ENCODE results near the gene WDR72. TPM values are rescaled to one million over a fixed set of nuclear protein-coding genes. Genes with fewer than 3 reads are reported as not detected.

WDR72 gene
- total and polyA plus RNA-seq, 2 of the 4 experiments (the other 2 are of a cell fraction) = not detected

DNA sequence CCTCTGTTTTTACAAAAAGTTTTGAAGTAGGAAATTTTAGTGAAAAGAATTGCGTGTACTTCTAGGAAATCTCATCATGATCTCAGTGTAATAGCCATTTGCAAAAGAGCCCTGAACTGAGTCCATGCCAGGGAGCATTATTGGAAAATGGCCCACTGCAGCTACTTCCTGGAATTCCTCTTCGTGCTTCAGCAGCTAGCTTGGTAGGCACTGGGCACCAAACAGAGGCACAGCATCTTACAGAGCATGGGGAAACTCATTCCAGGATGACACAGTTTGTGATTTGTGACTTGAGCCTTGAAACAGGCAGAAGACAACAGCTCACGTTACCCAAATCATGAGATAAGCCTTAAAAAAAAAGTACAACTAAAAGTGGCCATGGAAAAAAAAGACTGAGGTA, 179.1 kb downstream of the WDR72 start:
- no peak overlapping the region for H3K9ac ChIP-seq (ENCODE audit: low read depth, low read length)
- no peak overlapping the region for H3K4me3 ChIP-seq (ENCODE audit: insufficient read depth, low read depth, low read length)
- no peak overlapping the region for H3K56ac ChIP-seq (ENCODE audit: extremely low read depth, insufficient read depth, low read length)
- H3K9me3 ChIP-seq (ENCODE audit: control insufficient read depth, insufficient read depth, low read length) = peaks cover 9% of the 10 kb centered on the region
- 0% methylated on average over 1 of the region's 3 CpGs; no CpG with 5 or more reads in 1 of the 2 experiments for WGBS, 2 experiments (ENCODE audit: extremely low coverage in 2 of 2, insufficient read length in 1 of 2)
- no peak overlapping the region for H3K4me2 ChIP-seq (ENCODE audit: low read depth, low read length)
- no peaks in the 10 kb centered on the region for H4K20me1 ChIP-seq (ENCODE audit: insufficient read depth, low read length)
- no peaks in the 10 kb centered on the region for H3K27me3 ChIP-seq (ENCODE audit: control insufficient read depth, insufficient read depth, low read length)
- H3K79me1 ChIP-seq (ENCODE audit: low read depth in 1 of 2, low read length in 2 of 2) = no peaks in the 10 kb centered on the region
- H3K23ac ChIP-seq (ENCODE audit: low read depth, low read length) = no peak overlapping the region
- no peak overlapping the region for H3K18ac ChIP-seq (ENCODE audit: low read depth, low read length)
- in situ Hi-C loops (cut with MboI; ENCODE audit: low sequenced_read_pairs) (no loop called here), intact Hi-C loops (cut with micrococcal nuclease) (no loop called here), dilution Hi-C loops (cut with HindIII; ENCODE audit: low sequenced_read_pairs, unreplicated experiment) (no loop called here)
- H4K8ac ChIP-seq (ENCODE audit: low read depth in 2 of 2, low read length in 2 of 2) = no peak overlapping the region
- no peak overlapping the region for H2BK120ac ChIP-seq (ENCODE audit: low read depth, low read length)
- no peaks in the 10 kb centered on the region for H3K9me1 ChIP-seq (ENCODE audit: insufficient read depth, low read length)
- no peak overlapping the region for H2AFZ ChIP-seq (replicated peaks; ENCODE audit: low read length, poor library complexity)
- H2BK5ac ChIP-seq (ENCODE audit: low read depth, low read length, poor library complexity, severe bottlenecking) = no peak overlapping the region
- DNase-seq = no peak
- no peak overlapping the region for H2BK20ac ChIP-seq (ENCODE audit: low read depth, low read length)
- no peaks in the 10 kb centered on the region for H3K36me3 ChIP-seq (ENCODE audit: control insufficient read depth, insufficient read depth, low read length)
- H3K14ac ChIP-seq (replicated peaks; ENCODE audit: low read depth, low read length) = no peak overlapping the region
- TF ChIP-seq, protein P1, sequence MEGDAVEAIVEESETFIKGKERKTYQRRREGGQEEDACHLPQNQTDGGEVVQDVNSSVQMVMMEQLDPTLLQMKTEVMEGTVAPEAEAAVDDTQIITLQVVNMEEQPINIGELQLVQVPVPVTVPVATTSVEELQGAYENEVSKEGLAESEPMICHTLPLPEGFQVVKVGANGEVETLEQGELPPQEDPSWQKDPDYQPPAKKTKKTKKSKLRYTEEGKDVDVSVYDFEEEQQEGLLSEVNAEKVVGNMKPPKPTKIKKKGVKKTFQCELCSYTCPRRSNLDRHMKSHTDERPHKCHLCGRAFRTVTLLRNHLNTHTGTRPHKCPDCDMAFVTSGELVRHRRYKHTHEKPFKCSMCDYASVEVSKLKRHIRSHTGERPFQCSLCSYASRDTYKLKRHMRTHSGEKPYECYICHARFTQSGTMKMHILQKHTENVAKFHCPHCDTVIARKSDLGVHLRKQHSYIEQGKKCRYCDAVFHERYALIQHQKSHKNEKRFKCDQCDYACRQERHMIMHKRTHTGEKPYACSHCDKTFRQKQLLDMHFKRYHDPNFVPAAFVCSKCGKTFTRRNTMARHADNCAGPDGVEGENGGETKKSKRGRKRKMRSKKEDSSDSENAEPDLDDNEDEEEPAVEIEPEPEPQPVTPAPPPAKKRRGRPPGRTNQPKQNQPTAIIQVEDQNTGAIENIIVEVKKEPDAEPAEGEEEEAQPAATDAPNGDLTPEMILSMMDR (conservative IDR thresholded peaks at IDR 0.05; ENCODE audit: low read depth, low read length) = no peak
- TF ChIP-seq RFX5 (IDR thresholded peaks at IDR 0.05; ENCODE audit: low read depth, low read length) (no peak), CEBPB (IDR thresholded peaks at IDR 0.05; ENCODE audit: low read depth, low read length) (no peak), MAFK (IDR thresholded peaks at IDR 0.05; ENCODE audit: low read depth, low read length) (no peak), POLR2A (IDR thresholded peaks at IDR 0.05; ENCODE audit: low read depth, low read length) (no peak), FOS (IDR thresholded peaks at IDR 0.05; ENCODE audit: low read depth, low read length) (no peak), SMC3 (IDR thresholded peaks at IDR 0.05; ENCODE audit: low read depth, low read length) (no peak)
- no peaks in the 10 kb centered on the region for H3K4me1 ChIP-seq (ENCODE audit: control insufficient read depth, insufficient read depth, low read length)
- ChIA-PET POLR2A (ENCODE audit: unreplicated experiment) (no interaction called here), CTCF (no interaction called here)
- no TSS peak for BruUV-seq (replicated peaks)
- no peak overlapping the region for H3K4ac ChIP-seq (ENCODE audit: low read depth, low read length)
- ATAC-seq (ENCODE audit: low read depth) = no peak
- H2BK15ac ChIP-seq (ENCODE audit: low read depth, low read length) = no peak overlapping the region
- H4K5ac ChIP-seq (ENCODE audit: low read depth, low read length) = no peak overlapping the region
- H2AK9ac ChIP-seq (replicated peaks; ENCODE audit: low read depth, low read length, poor library complexity) = no peak overlapping the region
- H2AK5ac ChIP-seq (ENCODE audit: low read depth, low read length) = no peak overlapping the region
- no peak overlapping the region for H4K91ac ChIP-seq (ENCODE audit: insufficient read depth, low read depth, low read length)
- no peak overlapping the region for H3K27ac ChIP-seq (ENCODE audit: insufficient read depth, low read length)

Data from IMR-90 (cell line).